CD14-positive monocyte (primary cell): Measurements from ENCODE around the gene SASH3. TPM values are rescaled to one million over a fixed set of nuclear protein-coding genes. Genes with fewer than 3 reads are reported as not detected.

Experiments used
- DNase-seq, 3 donors: peaks; one replicate each; pipeline ENCODE4 v3.0.0-alpha.2; 2011 to 2022
- H2AFZ ChIP-seq: 2 replicates; pipeline ENCODE4 v1.6.0; 2012; ENCODE audit warnings: mild to moderate bottlenecking, low read depth, low read length, inconsistent platforms; ENCODE audit not compliant: insufficient read depth, poor library complexity, severe bottlenecking
- H3K27ac ChIP-seq, 2 donors: 1 replicate in 1 of 2; 2 replicates in 1 of 2; pipeline ENCODE4 v1.5.1; 2012 to 2013; ENCODE audit warnings: low read length in 2 of 2, control low read depth in 1 of 2, inconsistent platforms in 1 of 2, low read depth in 1 of 2, mild to moderate bottlenecking in 1 of 2
- H3K27me3 ChIP-seq, 2 donors: one replicate each; pipeline versions ENCODE4 v1.6.0 to v1.6.1; 2011 to 2013; ENCODE audit warnings: low read length in 2 of 2; ENCODE audit not compliant: control insufficient read depth in 2 of 2, insufficient read depth in 2 of 2
- H3K36me3 ChIP-seq, 2 donors: replicated peaks in 1 of 2; 1 replicate in 1 of 2; 2 replicates in 1 of 2; pipeline versions ENCODE4 v1.5.1 to v1.6.1; 2012 to 2013; ENCODE audit warnings: low read length in 2 of 2, control low read depth in 1 of 2, inconsistent platforms in 1 of 2, mild to moderate bottlenecking in 1 of 2; ENCODE audit not compliant: insufficient read depth in 2 of 2, control insufficient read depth in 1 of 2
- H3K4me1 ChIP-seq, 2 donors: 1 replicate in 1 of 2; 2 replicates in 1 of 2; pipeline versions ENCODE4 v1.5.1 to v1.6.1; 2012 to 2013; ENCODE audit warnings: low read length in 2 of 2, control low read depth in 1 of 2, inconsistent platforms in 1 of 2, mild to moderate bottlenecking in 1 of 2, moderate library complexity in 1 of 2; ENCODE audit not compliant: insufficient read depth in 2 of 2, control insufficient read depth in 1 of 2
- H3K4me2 ChIP-seq: replicated peaks from 2 replicates; pipeline ENCODE3; 2012; ENCODE audit warnings: low read length, moderate library complexity, mild to moderate bottlenecking; ENCODE audit not compliant: poor library complexity, severe bottlenecking; ENCODE audit errors: extremely low read depth
- H3K4me3 ChIP-seq, 3 experiments: fragments of 200-600 bp in 1 of 3; sonication (generic) in 1 of 3; replicated peaks in 1 of 3; 1 replicate in 2 of 3; 2 replicates in 1 of 3; pipeline ENCODE4 v1.5.1; 2011 to 2013; ENCODE audit warnings: low read length in 3 of 3, mild to moderate bottlenecking in 3 of 3, control low read depth in 2 of 3, low read depth in 2 of 3, inconsistent platforms in 1 of 3, moderate library complexity in 1 of 3
- H3K79me2 ChIP-seq: 2 replicates; pipeline ENCODE4 v1.6.0; 2012; ENCODE audit warnings: mild to moderate bottlenecking, control low read depth, inconsistent platforms, low read length, moderate library complexity; ENCODE audit not compliant: insufficient read depth
- H3K9ac ChIP-seq: 2 replicates; pipeline ENCODE4 v1.6.0; 2017; ENCODE audit warnings: low read length, mild to moderate bottlenecking; ENCODE audit not compliant: insufficient read depth, poor library complexity, severe bottlenecking
- H3K9me3 ChIP-seq, 2 donors: replicated peaks in 1 of 2; 1 replicate in 1 of 2; 2 replicates in 1 of 2; pipeline versions ENCODE4 v1.5.1 to v1.6.1; 2012 to 2013; ENCODE audit warnings: low read length in 2 of 2, control low read depth in 1 of 2; ENCODE audit not compliant: control insufficient read depth in 1 of 2, insufficient read depth in 1 of 2
- H4K20me1 ChIP-seq: 2 replicates; pipeline ENCODE4 v1.6.0; 2012; ENCODE audit warnings: mild to moderate bottlenecking, low read length, control low read depth, moderate library complexity; ENCODE audit not compliant: insufficient read depth
- H3K27ac Mint-ChIP-seq, 7 donors: one replicate each; pipeline ENCODE4 v1.8.0; 2020; ENCODE audit warnings: mild to moderate bottlenecking in 7 of 7, mixed read lengths in 7 of 7, moderate library complexity in 6 of 7, inconsistent platforms in 2 of 7
- H3K27me3 Mint-ChIP-seq, 3 donors: one replicate each; pipeline ENCODE4 v1.8.0; 2021 to 2022; ENCODE audit warnings: low read depth in 3 of 3, mild to moderate bottlenecking in 3 of 3, mixed read lengths in 3 of 3, moderate library complexity in 3 of 3, inconsistent platforms in 1 of 3
- H3K36me3 Mint-ChIP-seq, 2 donors: one replicate each; pipeline ENCODE4 v1.8.0; 2020; ENCODE audit warnings: mixed read lengths in 2 of 2, inconsistent platforms in 1 of 2, mild to moderate bottlenecking in 1 of 2
- H3K4me1 Mint-ChIP-seq: one replicate; pipeline ENCODE4 v1.8.0; 2020; ENCODE audit warnings: mild to moderate bottlenecking, mixed read lengths
- H3K4me3 Mint-ChIP-seq, 2 donors: one replicate each; pipeline ENCODE4 v1.8.0; 2020; ENCODE audit warnings: mild to moderate bottlenecking in 2 of 2, mixed read lengths in 2 of 2, moderate library complexity in 1 of 2
- H3K9me3 Mint-ChIP-seq, 7 donors: one replicate each; pipeline ENCODE4 v1.8.0; 2020 to 2022; ENCODE audit warnings: mixed read lengths in 7 of 7, mild to moderate bottlenecking in 6 of 7, moderate library complexity in 6 of 7, inconsistent platforms in 2 of 7
- CTCF ChIP-seq: fragments of 200-600 bp; IDR thresholded peaks from one replicate; pipeline ENCODE4 v1.8.0; 2022; ENCODE audit warnings: antibody characterized with exemption, mild to moderate bottlenecking
- WGBS: methylation state at CpG from one replicate; pipeline ENCODE4 v1.1.5; 2013; ENCODE audit warnings: missing lambda C conversion rate; ENCODE audit not compliant: insufficient coverage; 5-methylcytosine and 5-hydroxymethylcytosine counted together
- intact Hi-C, 2 donors: fragments of 100-400 bp; cut with micrococcal nuclease; formaldehyde crosslinking; loops; one replicate each; pipeline versions ENCODE4 v1.15.0 to v1.15.1; 2023
- polyA plus RNA-seq, 3 donors: library from polyadenylated mRNA; depleted of rRNA in 1 of 3; unstranded in 2 of 3; stranded (reverse) in 1 of 3; fragments of 300-500 nt in 2 of 3; fragments of >200 nt in 1 of 3; fragmentation: Illumina TruSeq in 2 of 3; gene quantifications; 1 replicate in 2 of 3; 2 replicates in 1 of 3; pipeline ENCODE4 v1.2.3, GENCODE V29; 2012 to 2021

Gene SASH3
- polyA plus RNA-seq, 3 donors = 127 to 272 (median 179) TPM

DNA sequence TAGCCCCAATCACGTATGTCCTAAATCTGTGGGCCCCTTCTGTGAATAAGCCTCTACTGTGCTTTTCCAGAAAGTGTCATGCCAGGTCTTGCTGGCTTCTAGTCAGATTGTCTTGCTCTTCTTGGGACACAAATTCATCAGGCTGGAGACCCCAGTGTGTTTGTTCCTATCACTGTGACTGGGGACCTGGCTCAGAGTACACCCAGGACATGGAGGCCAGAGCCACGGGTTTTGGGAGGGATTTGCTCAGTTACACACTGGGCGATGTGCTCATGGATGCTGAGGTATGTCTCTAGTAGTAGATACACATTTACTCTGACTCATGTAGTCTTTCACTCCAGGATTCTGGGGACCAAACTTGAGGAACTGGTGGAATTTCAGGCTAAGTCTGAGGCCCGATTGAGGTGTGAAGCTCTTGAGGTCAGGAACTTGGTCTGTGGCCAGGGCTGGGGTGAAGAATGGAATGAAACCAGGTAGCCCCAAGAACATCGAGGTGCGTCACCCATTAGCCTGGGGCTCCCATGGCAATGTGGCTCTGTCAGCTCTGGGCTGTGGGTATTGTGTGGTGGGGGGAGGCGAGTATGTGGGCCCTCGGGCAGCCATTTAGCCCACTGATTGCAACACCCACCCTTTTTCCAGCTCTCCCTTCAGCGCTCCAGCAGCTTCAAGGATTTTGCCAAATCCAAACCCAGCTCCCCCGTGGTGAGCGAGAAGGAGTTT is 7.7 kb downstream of the SASH3 start:
- peaks cover 87% of the 10 kb centered on the region for H4K20me1 ChIP-seq
- peak overlapping the region in 6 of 7 donors; percentile 43 to 81 (median 67) for H3K27ac Mint-ChIP-seq
- peaks cover 54% of the 10 kb centered on the region for H3K4me1 Mint-ChIP-seq
- no peak for TF ChIP-seq CTCF
- no CpG with 5 or more reads among the region's 11 CpGs for WGBS
- no peak overlapping the region for H3K4me2 ChIP-seq
- no peak overlapping the region for H3K9ac ChIP-seq
- intact Hi-C loops = no loop called here
- peaks cover 61 to 77% of the 10 kb centered on the region in 2 donors for H3K36me3 Mint-ChIP-seq
- no peaks in the 10 kb centered on the region for H3K27me3 ChIP-seq
- peaks cover 59 to 65% of the 10 kb centered on the region in 2 donors for H3K36me3 ChIP-seq
- peaks cover 0 to 2% (median 0%) of the 10 kb centered on the region in 7 donors for H3K9me3 Mint-ChIP-seq
- H3K4me3 ChIP-seq = no peak overlapping the region
- H3K27me3 Mint-ChIP-seq = peaks cover 0 to 4% (median 0%) of the 10 kb centered on the region in 3 donors
- H3K27ac ChIP-seq = peak overlapping the region in 1 of 2 donors; percentile 40
- H3K79me2 ChIP-seq = peaks cover 79% of the 10 kb centered on the region
- peaks cover 44 to 51% of the 10 kb centered on the region in 2 donors for H3K4me1 ChIP-seq
- no peak for DNase-seq
- no peak overlapping the region for H2AFZ ChIP-seq
- H3K4me3 Mint-ChIP-seq = no peak overlapping the region
- no peaks in the 10 kb centered on the region for H3K9me3 ChIP-seq

GRCh38 chrX:129788527-129788926 is 8.8 kb downstream of the SASH3 start:
- no peak for DNase-seq
- Mint-ChIP-seq H3K4me1 (peaks cover 44% of the 10 kb centered on the region), H3K27me3 (peaks cover 0 to 4% (median 0%) of the 10 kb centered on the region in 3 donors), H3K36me3 (peaks cover 63 to 77% of the 10 kb centered on the region in 2 donors), H3K9me3 (no peaks in the 10 kb centered on the region), H3K27ac (peak overlapping the region in 6 of 7 donors; percentile 22 to 81 (median 69)), H3K4me3 (no peak overlapping the region)
- H3K4me2 ChIP-seq = no peak overlapping the region
- WGBS = 42% methylated on average over 3 of the region's 6 CpGs
- H3K27me3 ChIP-seq = no peaks in the 10 kb centered on the region
- H3K79me2 ChIP-seq = peaks cover 68% of the 10 kb centered on the region
- peaks cover 33 to 40% of the 10 kb centered on the region in 2 donors for H3K4me1 ChIP-seq
- peak overlapping the region; percentile 17 to 31 for H3K27ac ChIP-seq
- no peak for TF ChIP-seq CTCF
- intact Hi-C loops = no loop called here
- no peak overlapping the region for H2AFZ ChIP-seq
- H3K36me3 ChIP-seq = peaks cover 63 to 67% of the 10 kb centered on the region in 2 donors
- no peak overlapping the region for H3K4me3 ChIP-seq
- no peaks in the 10 kb centered on the region for H3K9me3 ChIP-seq
- peaks cover 87% of the 10 kb centered on the region for H4K20me1 ChIP-seq
- H3K9ac ChIP-seq = no peak overlapping the region
